Choroid plexus epithelial cell (primary cell): Measurements from ENCODE around the gene GALNT17.

Experiments
- DNase-seq: peaks from one replicate; pipeline ENCODE4 v3.0.0-alpha.2; 2010; ENCODE audit warnings: low read depth
- H3K4me3 ChIP-seq: 2 replicates; pipeline ENCODE4 v1.5.1; 2011; ENCODE audit warnings: low read depth, mild to moderate bottlenecking, control low read depth, low read length, moderate library complexity
- TF ChIP-seq, protein P1 (sequence below): conservative IDR thresholded peaks from 2 replicates; pipeline ENCODE4 v1.5.1; 2011; ENCODE audit warnings: low read depth, mild to moderate bottlenecking, control low read depth, inconsistent platforms, low read length, moderate library complexity

The GALNT17 gene

DNA sequence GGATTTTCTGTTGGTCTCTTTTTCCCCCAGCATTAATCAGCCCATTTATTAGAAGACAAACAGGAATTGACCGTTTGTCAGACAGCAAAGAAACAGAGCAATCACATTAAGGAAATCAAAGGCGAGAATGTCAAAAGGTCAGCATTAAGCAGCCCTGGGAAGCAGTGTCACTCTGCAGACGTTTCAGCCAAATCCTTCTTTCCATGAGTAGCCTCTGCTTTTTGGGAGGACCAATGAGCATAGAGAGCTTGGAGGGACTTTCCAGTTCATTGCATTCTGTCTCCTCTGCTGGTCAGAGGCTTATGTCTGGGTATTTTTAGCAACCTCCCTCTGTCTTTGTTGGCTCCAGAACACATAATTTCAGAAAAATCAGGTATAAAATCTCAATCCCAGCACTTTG, 481.4 kb downstream of the GALNT17 start:
- DNase-seq, result peak; percentile 61
- TF ChIP-seq, protein P1, sequence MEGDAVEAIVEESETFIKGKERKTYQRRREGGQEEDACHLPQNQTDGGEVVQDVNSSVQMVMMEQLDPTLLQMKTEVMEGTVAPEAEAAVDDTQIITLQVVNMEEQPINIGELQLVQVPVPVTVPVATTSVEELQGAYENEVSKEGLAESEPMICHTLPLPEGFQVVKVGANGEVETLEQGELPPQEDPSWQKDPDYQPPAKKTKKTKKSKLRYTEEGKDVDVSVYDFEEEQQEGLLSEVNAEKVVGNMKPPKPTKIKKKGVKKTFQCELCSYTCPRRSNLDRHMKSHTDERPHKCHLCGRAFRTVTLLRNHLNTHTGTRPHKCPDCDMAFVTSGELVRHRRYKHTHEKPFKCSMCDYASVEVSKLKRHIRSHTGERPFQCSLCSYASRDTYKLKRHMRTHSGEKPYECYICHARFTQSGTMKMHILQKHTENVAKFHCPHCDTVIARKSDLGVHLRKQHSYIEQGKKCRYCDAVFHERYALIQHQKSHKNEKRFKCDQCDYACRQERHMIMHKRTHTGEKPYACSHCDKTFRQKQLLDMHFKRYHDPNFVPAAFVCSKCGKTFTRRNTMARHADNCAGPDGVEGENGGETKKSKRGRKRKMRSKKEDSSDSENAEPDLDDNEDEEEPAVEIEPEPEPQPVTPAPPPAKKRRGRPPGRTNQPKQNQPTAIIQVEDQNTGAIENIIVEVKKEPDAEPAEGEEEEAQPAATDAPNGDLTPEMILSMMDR, result no peak
- H3K4me3 ChIP-seq, result no peak overlapping the region

DNA sequence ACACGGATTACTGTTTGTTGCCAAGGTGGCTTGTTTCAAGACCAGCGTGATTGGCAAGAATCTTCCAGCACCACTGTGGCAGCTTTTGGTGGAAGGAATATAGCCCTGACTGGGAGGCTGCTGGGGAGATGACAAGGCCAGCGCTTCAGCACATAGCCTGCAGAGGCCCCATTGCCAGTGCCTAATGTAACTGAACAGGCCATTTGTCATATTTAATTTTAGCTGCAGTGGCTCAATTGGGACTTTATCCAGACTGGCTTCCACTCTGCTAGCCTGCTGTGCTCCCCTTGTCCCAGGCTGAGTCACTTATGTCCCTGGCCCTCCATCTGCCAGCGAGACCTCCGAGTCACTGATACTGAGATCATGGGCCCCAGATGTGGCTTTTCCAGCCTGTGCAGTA, 483.1 kb downstream of the GALNT17 start:
- DNase-seq, result no peak
- TF ChIP-seq, protein P1, result no peak
- H3K4me3 ChIP-seq, result no peak overlapping the region

DNA sequence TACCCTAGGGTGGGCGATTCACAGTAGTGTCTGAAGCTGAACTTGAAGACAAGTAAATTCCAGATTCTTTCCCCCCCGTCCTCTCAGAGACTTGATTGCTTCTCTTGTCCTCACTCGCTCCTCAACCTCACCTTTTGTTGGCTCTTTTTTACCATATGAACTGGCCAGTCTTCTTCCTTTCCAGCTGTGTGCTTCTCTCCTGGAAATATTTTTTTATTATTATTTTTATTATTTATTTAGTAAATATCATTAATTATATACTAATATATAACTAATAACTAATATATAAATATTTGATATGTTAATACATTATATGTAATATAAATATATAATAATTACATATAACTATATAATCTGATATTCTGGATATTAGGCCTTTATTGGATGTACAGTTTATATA, 484.3 kb downstream of the GALNT17 start:
- no peak overlapping the region for H3K4me3 ChIP-seq
- no peak for DNase-seq
- TF ChIP-seq, protein P1, result no peak

DNA sequence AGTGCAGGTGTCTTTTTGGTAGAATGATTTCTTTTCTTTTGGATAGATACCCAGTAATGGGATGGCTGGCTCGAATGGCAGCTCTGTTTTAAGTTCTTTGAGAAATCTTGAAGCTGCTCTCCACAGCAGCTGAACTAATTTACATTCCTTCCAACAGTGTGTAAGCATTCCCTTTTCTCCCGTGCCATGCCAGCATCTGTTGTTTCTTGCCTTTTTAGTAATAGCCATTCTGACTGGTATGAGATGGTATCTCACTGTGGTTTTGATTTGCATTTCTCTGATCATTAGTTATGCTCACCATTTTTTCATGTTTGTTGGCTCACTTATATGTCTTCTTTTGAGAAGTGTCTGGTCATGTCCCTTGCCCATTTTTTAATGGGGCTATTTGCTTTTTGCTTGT, 486.3 kb downstream of the GALNT17 start:
- TF ChIP-seq, protein P1, result no peak
- no peak overlapping the region for H3K4me3 ChIP-seq
- DNase-seq, result no peak

DNA sequence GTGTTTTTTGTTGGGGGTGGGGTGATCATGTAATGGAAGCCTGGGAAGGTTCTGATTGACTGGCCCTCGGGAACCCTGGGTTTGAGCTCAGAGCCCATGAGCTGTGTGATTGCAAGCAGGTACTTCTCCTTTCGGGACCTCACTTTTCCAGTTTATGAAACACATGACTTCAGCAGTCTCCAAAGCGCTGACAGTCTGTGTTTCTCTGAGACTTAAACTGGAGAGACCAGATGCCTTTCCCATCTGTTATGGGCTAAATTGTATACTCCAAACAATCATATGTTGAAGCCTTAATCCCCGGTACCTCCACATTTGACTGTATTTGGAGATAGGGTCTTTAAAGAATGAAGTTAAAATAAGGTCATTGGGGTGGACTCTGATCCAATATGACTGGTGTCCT, 493.6 kb downstream of the GALNT17 start:
- TF ChIP-seq, protein P1, result no peak
- DNase-seq, result no peak
- no peak overlapping the region for H3K4me3 ChIP-seq

DNA sequence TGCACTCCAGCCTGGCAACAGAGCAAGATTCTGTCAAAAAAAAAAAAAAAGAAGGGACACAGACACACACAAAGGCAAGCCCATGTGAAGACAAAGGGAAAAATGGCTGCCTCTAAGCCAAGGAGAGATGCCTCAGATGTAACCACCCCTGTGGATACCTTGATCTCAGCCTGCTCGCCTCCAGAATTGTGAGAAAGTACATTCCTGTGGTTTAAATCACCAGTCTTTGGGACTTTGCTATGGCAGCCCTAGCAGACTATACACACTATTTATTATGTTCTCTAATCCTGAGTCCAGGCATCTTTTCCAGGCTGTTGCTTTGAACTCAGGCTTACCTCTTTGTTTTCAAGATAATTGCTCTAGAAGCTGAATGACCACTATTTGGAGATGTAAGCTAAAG, 494.3 kb downstream of the GALNT17 start:
- TF ChIP-seq, protein P1, result no peak
- H3K4me3 ChIP-seq, result no peak overlapping the region
- DNase-seq, result peak; percentile 84

DNA sequence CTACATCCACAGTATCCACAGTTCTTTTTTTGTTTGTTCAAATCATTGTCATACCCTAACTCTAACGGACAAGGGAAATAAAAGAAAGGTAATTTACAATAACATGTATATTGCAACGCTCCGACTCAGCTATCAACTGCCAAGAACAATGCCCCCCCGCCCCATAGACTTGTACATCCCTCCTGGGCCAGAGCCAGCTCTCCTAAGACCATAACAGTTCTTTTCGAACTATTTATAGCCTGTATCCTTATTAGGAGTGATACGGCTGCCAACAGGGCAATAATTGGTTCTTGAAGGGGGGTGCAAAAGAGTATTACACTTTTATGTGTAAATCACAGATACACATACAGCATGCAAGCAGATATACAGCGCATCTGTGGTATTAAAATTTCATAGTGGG, 495.7 kb downstream of the GALNT17 start:
- TF ChIP-seq, protein P1, result no peak
- no peak overlapping the region for H3K4me3 ChIP-seq
- DNase-seq, result peak; percentile 23
